HG03097 (cell line): ENCODE measurements around the gene GSTA1.
"Not testable (repeated sequence)": the region's sequence is repeated elsewhere in the genome, so short reads cannot be mapped to it uniquely, and the experiment has no call there.

Source experiments
- ATAC-seq: cut with Tn5 transposase; IDR thresholded peaks from one replicate; pipeline ENCODE4 v1.9.1; 2021; ENCODE audit not compliant: unreplicated experiment, low FRiP score

GSTA1 gene

GRCh38 chr6:52759085-52759484, 44.5 kb downstream of the GSTA1 start:
- ATAC-seq: no peak

DNA sequence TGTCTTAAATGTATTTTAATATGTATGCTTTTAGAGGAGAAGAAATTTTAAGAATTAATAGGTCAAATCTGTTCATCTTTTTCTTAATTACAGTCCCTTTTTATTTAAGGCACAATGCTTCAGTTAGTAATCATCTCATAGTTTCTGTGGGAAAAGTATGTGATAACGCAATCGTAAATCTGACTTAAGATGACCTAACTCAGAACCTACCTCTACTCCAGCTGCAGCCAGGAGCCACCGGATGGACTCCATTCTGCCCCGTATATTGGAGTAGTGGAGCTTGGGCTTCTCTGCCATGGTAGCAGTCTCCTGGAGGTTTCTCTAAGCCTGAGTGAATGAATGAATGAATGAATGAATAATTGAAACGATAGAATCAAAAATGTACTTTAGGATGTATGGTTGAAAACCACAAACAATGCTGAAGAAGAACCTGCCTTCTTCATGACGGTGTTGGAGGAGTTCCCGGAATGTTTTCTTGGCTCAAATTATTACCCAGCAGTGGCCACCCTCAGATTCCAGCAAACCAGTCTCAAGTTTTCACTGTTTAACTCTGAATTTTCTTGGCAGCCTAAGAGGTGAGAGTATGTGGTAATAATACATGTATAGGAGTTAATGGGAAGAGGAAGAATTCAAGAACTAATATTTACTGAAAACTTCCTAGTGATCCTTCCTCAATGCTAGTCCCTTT, 45.8 kb downstream of the GSTA1 start:
- ATAC-seq: not testable (repeated sequence)

GRCh38 chr6:52754443-52754842, 49.2 kb downstream of the GSTA1 start:
- no peak for ATAC-seq

DNA sequence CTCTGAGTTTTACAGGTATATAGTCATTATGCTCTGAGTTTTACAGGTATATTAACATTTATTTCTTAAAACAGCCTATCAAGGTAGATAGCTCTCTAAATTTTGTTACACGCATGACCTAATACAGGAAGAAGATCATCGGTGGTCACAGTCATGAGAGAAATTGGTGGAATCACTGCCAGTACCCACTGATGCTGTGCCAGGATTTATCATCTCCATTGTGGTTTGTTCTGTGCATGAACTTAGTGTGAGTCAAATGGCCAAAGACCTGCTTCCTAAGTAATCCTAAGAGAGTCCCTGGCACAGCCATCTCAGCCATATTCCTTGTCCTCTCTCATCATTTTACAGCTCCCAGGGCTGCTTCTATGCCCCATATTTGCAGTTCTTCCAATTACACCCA, 50.5 kb downstream of the GSTA1 start:
- ATAC-seq: not testable (repeated sequence)

- ATAC-seq: no peak
Measured at GRCh38 chr6:52752310-52752709, 51.3 kb downstream of the GSTA1 start.

DNA sequence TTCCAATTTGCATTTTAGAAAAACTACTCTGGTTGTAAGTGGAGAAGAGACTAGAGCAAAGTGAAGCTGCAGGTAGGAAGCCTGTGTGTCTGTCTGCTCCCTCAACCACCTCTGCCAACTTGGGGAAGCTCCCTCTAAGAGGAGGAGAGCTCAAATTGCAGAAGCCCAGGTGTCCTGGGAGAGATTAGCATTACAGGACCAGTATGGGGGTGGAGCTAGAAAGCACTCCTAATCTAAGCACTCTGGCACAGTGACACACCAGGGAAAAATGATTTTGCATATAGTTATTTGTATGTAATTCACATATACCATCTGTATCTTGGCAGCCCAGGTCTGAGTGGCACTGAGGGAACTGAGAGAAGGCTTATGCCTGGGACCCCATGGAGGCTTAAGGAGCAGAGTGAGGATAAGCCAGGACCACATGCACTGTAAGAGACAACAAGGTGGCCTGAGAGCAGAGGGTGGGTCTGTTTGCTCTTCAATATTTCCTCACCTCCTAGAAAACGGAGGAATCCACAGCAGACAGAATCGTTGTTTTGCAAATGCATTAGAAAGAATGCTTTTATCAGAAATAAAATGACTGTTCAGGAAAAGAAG, 54.0 kb downstream of the GSTA1 start:
- no peak for ATAC-seq

DNA sequence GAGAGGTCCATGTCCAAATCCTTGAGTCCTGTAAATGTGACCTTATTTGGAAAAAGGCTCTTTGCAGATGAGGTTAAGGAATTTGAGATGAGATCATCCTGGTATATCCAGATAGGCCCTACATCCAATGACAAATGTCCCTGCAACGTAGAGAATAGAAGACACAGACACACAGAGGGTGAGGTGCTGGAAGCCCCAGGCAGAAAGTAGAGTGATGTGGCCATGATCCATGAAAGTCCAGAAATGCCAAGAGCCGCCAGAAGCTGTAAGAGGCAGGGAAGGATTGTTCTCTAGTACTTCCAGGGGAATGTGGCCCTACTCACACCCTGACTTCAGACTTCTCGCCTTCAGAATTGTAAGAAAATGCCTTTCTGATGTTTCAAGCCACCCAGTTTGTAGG, 56.3 kb downstream of the GSTA1 start:
- not testable (repeated sequence) for ATAC-seq

GRCh38 chr6:52746213-52746612, 57.4 kb downstream of the GSTA1 start:
- ATAC-seq: no peak

DNA sequence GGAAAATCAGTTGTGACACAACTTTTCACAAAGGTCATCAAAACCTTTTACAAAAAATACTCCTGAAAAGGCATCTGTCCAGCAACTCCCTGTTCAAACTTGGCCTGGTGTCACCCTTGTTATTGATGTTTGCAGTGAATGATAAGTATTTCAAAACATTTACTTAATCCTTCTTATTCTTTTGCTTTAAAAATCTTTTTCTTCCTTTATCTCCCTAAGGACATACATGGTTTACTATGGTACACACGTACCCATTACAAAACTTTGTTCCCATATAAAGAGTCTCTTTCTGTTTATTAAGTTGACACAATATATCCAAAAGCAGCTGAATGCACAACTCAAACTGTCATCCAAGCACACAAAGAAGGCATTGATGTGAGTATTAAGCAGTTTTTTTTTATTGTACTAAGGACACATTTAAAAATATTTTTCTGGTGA, 57.8 kb downstream of the GSTA1 start:
- ATAC-seq: no peak

DNA sequence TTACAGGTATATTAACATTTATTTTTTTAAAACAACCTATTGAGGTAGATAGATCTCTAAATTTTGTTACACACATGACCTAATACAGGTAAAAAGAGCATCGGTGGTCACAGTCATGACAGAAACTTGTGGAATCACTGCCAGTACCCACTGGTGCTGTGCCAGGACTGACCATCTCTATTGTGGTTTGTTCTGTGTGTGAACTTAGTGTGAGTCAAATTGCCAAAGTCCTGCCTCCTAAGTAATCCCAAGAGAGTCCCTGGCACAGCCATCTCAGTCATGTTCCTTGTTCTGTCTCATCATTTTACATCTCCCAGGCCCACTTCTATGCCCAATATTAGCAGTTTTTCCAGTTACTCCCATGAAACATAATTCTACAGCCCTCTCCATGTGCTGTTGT, 61.7 kb downstream of the GSTA1 start:
- no peak for ATAC-seq
